Measurements from ENCODE around the gene TNFRSF18.

The TNFRSF18 gene

GRCh38 chr1:1220197-1220596, 13.8 kb upstream of the TNFRSF18 start:
- Histone ChIP-seq H3K36me3 (peaks cover 49 to 99% (median 89%) of the 10 kb centered on the region in 3 donors), H3K4me3 (no peak overlapping the region), H3K4me1 (peaks cover 0 to under 1% (median 0%) of the 10 kb centered on the region in 4 donors), H3K9me3 (no peaks in the 10 kb centered on the region), H3K27ac (no peak overlapping the region), H3K27me3 (no peaks in the 10 kb centered on the region)
- DNase-seq, result no peak
- no peak for TF ChIP-seq CTCF (IDR thresholded peaks at IDR 0.05)
- intact Hi-C loops (cut with DNase I; ENCODE audit: low total_unique reads), result no loop called here

- intact Hi-C loops (cut with DNase I; ENCODE audit: low total_unique reads), result no loop called here
- no peak for DNase-seq
- TF ChIP-seq CTCF (IDR thresholded peaks at IDR 0.05), result no peak
- Histone ChIP-seq H3K36me3 (peaks cover 49 to 91% (median 82%) of the 10 kb centered on the region in 3 donors), H3K4me1 (no peaks in the 10 kb centered on the region), H3K9me3 (no peaks in the 10 kb centered on the region), H3K27ac (no peak overlapping the region), H3K27me3 (no peaks in the 10 kb centered on the region), H3K4me3 (no peak overlapping the region)
Observed at GRCh38 chr1:1219341-1219740, 12.9 kb upstream of the TNFRSF18 start.

GRCh38 chr1:1218524-1219200, 12.3 kb upstream of the TNFRSF18 start:
- H3K36me3 ChIP-seq, result peaks cover 43 to 84% (median 75%) of the 10 kb centered on the region in 3 donors
- no peak overlapping the region for H3K27ac ChIP-seq
- no peak for DNase-seq
- intact Hi-C loops (cut with DNase I; ENCODE audit: low total_unique reads), result no loop called here
- H3K4me3 ChIP-seq, result no peak overlapping the region
- H3K27me3 ChIP-seq, result no peaks in the 10 kb centered on the region
- no peaks in the 10 kb centered on the region for H3K4me1 ChIP-seq
- no peaks in the 10 kb centered on the region for H3K9me3 ChIP-seq
- TF ChIP-seq CTCF (IDR thresholded peaks at IDR 0.05), result no peak

GRCh38 chr1:1217621-1218523, 11.5 kb upstream of the TNFRSF18 start:
- intact Hi-C loops (cut with DNase I; ENCODE audit: low total_unique reads), result no loop called here
- Histone ChIP-seq H3K4me3 (no peak overlapping the region), H3K27ac (no peak overlapping the region), H3K27me3 (peaks cover 0 to 2% of the 10 kb centered on the region in 2 donors), H3K36me3 (peaks cover 36 to 76% (median 67%) of the 10 kb centered on the region in 3 donors), H3K9me3 (no peaks in the 10 kb centered on the region), H3K4me1 (no peaks in the 10 kb centered on the region)
- no peak for TF ChIP-seq CTCF (IDR thresholded peaks at IDR 0.05)
- DNase-seq, result no peak

GRCh38 chr1:1216770-1217620, 10.6 kb upstream of the TNFRSF18 start:
- peaks cover 0 to 2% of the 10 kb centered on the region in 2 donors for H3K27me3 ChIP-seq
- H3K4me3 ChIP-seq, result no peak overlapping the region
- H3K9me3 ChIP-seq, result no peaks in the 10 kb centered on the region
- no peak for DNase-seq
- no peaks in the 10 kb centered on the region for H3K4me1 ChIP-seq
- no peak for TF ChIP-seq CTCF (IDR thresholded peaks at IDR 0.05)
- peaks cover 27 to 67% (median 59%) of the 10 kb centered on the region in 3 donors for H3K36me3 ChIP-seq
- intact Hi-C loops (cut with DNase I; ENCODE audit: low total_unique reads), result no loop called here
- no peak overlapping the region for H3K27ac ChIP-seq
